Neutrophil (primary cell): ENCODE results near the gene IGFL3.

Experiments
- H3K27ac ChIP-seq: fragments of 200-600 bp; sonication (generic); 2 replicates; pipeline ENCODE4 v1.5.1; 2016; ENCODE audit warnings: mild to moderate bottlenecking, moderate library complexity
- H3K27me3 ChIP-seq: fragments of 200-600 bp; sonication (generic); 2 replicates; pipeline ENCODE4 v1.6.0; 2016; ENCODE audit warnings: mild to moderate bottlenecking
- H3K36me3 ChIP-seq: fragments of 200-600 bp; sonication (generic); 2 replicates; pipeline ENCODE4 v1.5.1; 2017
- H3K4me1 ChIP-seq, 2 experiments: fragments of 200-600 bp in 1 of 2; sonication (generic) in 1 of 2; 1 replicate in 1 of 2; 2 replicates in 1 of 2; pipeline versions ENCODE4 v1.5.1 to v1.6.1; 2013 to 2016; ENCODE audit warnings: low read depth in 1 of 2, low read length in 1 of 2, mild to moderate bottlenecking in 1 of 2, moderate library complexity in 1 of 2; ENCODE audit not compliant: control insufficient read depth in 1 of 2, insufficient read depth in 1 of 2
- H3K4me3 ChIP-seq, 2 experiments: fragments of 200-600 bp in 1 of 2; sonication (generic) in 1 of 2; 1 replicate in 1 of 2; 2 replicates in 1 of 2; pipeline ENCODE4 v1.5.1; 2013 to 2016; ENCODE audit warnings: low read depth in 1 of 2, low read length in 1 of 2, mild to moderate bottlenecking in 1 of 2, moderate library complexity in 1 of 2
- H3K9me3 ChIP-seq: fragments of 200-600 bp; sonication (generic); 2 replicates; pipeline ENCODE4 v1.5.1; 2016
- TF ChIP-seq, protein P1 (sequence below): fragments of 200-600 bp; sonication (generic); IDR thresholded peaks from 2 replicates; pipeline ENCODE4 v1.5.1; 2016; ENCODE audit warnings: antibody characterized with exemption

IGFL3 gene

GRCh38 chr19:46144756-46145155, 20.3 kb upstream of the IGFL3 start:
- TF ChIP-seq, protein P1, sequence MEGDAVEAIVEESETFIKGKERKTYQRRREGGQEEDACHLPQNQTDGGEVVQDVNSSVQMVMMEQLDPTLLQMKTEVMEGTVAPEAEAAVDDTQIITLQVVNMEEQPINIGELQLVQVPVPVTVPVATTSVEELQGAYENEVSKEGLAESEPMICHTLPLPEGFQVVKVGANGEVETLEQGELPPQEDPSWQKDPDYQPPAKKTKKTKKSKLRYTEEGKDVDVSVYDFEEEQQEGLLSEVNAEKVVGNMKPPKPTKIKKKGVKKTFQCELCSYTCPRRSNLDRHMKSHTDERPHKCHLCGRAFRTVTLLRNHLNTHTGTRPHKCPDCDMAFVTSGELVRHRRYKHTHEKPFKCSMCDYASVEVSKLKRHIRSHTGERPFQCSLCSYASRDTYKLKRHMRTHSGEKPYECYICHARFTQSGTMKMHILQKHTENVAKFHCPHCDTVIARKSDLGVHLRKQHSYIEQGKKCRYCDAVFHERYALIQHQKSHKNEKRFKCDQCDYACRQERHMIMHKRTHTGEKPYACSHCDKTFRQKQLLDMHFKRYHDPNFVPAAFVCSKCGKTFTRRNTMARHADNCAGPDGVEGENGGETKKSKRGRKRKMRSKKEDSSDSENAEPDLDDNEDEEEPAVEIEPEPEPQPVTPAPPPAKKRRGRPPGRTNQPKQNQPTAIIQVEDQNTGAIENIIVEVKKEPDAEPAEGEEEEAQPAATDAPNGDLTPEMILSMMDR, result no peak
- no peaks in the 10 kb centered on the region for H3K4me1 ChIP-seq
- no peak overlapping the region for H3K27ac ChIP-seq
- H3K27me3 ChIP-seq, result peaks cover 74% of the 10 kb centered on the region
- no peaks in the 10 kb centered on the region for H3K9me3 ChIP-seq
- H3K4me3 ChIP-seq, result no peak overlapping the region
- no peaks in the 10 kb centered on the region for H3K36me3 ChIP-seq

- Histone ChIP-seq H3K36me3 (no peaks in the 10 kb centered on the region), H3K9me3 (no peaks in the 10 kb centered on the region), H3K27ac (no peak overlapping the region), H3K27me3 (peaks cover 60% of the 10 kb centered on the region), H3K4me3 (no peak overlapping the region), H3K4me1 (no peaks in the 10 kb centered on the region)
- TF ChIP-seq, protein P1, result no peak
These were observed 17.8 kb upstream of the IGFL3 start for GRCh38 chr19:46142294-46142693.

DNA sequence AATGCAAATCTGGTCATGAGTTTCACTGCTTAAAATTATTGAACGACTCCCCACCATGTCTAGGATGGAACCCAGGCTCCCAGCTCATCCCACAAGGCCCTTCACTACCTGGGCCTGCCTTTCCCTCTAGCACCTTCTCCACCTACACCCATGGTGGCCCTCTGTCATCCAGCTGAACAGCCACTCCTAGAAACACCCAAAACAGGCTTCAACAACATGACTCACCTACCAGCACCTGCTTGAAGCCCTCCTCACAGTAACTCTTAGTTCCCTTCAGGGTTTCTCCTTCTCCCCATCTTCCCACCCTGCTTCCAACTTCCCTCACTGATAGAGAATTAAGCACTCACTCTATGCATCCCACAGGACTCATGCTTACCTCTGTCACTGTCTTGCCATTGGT, 16.9 kb upstream of the IGFL3 start:
- TF ChIP-seq, protein P1, result no peak
- H3K36me3 ChIP-seq, result no peaks in the 10 kb centered on the region

DNA sequence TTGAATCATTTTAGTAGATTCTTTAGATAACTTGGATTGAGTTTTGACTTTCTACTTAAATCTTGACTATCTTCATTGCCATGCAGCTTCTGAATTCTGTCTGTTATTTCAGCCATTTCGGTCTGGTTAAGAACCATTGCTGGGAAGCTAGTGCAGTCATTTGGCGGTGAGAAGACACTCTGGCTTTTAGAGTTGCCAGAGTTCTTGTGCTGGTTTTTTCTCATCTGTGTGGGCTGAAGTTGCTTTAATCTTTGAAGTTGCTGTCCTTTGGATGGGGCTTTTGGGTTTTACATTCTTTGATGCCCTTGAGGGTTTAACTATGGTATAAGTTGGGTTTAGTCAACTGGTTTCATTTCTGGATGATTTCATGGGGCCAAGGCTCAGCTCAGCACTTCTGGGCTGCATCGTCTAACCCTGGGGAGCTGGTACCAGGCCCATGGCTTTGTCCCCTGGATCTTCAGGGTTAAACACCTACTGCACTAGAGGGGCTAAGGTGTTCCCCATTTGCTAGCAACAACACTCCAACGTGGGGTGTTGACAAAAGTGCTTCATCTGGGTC, 13.5 kb upstream of the IGFL3 start:
- H3K27me3 ChIP-seq, result peaks cover 54% of the 10 kb centered on the region
- H3K4me3 ChIP-seq, result no peak overlapping the region
- H3K9me3 ChIP-seq, result no peaks in the 10 kb centered on the region
- no peak overlapping the region for H3K27ac ChIP-seq
- TF ChIP-seq, protein P1, result no peak
- no peaks in the 10 kb centered on the region for H3K36me3 ChIP-seq
- H3K4me1 ChIP-seq, result no peaks in the 10 kb centered on the region

More for the DNA sequence above, 16.9 kb upstream of the IGFL3 start:
- Histone ChIP-seq H3K27me3 (peaks cover 60% of the 10 kb centered on the region), H3K27ac (no peak overlapping the region), H3K4me3 (no peak overlapping the region), H3K4me1 (no peaks in the 10 kb centered on the region), H3K9me3 (no peaks in the 10 kb centered on the region)

- TF ChIP-seq, protein P1, result no peak
- Histone ChIP-seq H3K9me3 (no peaks in the 10 kb centered on the region), H3K36me3 (no peaks in the 10 kb centered on the region), H3K4me3 (no peak overlapping the region), H3K4me1 (no peaks in the 10 kb centered on the region), H3K27me3 (peaks cover 68% of the 10 kb centered on the region), H3K27ac (no peak overlapping the region)
These were observed 10.0 kb upstream of the IGFL3 start for GRCh38 chr19:46134527-46134926.
